CD4-positive, alpha-beta T cell treated with Interleukin-21 for 1 hour (primary cell): Measurements from ENCODE around the gene CACNB2.

ENCODE experiments used
- DNase-seq: peaks from one replicate; pipeline ENCODE4 v3.0.0-alpha.2; 2020

The CACNB2 gene

GRCh38 chr10:18140149-18140956 is at the start of gene CACNB2:
TSS of gene CACNB2 (plus strand) at chr10:18140424.
- DNase-seq, result no peak

DNA sequence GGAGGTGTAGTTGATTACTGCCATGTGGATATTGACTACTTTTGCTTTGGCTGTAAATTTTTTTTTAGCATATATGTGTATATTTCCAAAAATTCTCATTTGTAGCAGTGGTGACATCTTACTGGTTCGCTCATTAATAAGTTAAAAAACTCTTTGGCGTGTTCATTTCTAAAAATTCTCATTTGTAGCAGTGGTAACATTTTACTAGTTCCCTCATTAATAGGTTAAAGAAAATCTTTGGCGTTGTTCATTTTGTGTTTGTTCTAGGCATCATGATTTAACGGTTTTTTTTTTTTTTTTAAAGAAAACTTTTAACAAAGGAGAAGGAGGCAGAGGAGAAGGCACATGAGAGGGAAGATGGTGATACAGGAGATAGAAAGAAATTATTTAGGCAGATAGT is 45.9 kb upstream of the CACNB2 start:
- no peak for DNase-seq

GRCh38 chr10:18094793-18095192 is 45.4 kb upstream of the CACNB2 start:
- no peak for DNase-seq

DNA sequence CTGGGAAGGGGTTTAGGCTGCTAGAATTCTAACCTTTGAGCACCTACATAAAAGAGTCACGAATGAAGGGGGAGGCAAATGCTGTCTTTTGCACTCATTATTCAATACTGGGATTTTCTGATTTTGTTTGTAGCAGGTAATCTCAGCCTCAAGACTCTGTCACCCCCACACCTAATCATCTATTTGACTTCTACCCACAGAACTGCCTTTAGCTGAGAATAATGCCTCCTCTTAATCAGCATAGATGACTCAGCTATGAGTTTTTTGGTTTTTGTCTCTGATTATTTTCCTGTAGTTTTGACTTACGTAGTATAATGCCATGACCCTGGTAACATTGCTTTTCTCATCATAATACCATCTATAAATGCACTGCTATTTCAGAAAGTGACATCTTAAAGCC is 42.7 kb upstream of the CACNB2 start:
- no peak for DNase-seq

DNA sequence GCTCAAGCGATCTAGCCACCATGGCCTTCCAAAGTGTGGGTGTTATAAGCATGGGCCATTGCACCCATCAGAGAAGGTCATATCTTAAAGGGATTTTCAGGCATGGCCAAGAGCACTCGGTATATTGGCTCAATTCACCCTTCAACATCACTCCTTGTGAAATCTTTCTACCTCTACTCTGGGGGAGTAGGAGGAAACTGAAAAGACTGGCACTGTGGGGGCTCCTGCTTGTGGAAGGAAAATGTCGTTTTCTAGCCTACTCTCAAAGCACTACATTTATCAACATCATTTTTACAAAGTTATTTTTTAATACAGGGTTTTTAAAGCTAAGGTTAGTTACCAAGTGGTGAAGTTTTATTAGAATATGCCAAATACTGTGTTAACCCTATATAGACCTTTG is 42.0 kb upstream of the CACNB2 start:
- no peak for DNase-seq

DNA sequence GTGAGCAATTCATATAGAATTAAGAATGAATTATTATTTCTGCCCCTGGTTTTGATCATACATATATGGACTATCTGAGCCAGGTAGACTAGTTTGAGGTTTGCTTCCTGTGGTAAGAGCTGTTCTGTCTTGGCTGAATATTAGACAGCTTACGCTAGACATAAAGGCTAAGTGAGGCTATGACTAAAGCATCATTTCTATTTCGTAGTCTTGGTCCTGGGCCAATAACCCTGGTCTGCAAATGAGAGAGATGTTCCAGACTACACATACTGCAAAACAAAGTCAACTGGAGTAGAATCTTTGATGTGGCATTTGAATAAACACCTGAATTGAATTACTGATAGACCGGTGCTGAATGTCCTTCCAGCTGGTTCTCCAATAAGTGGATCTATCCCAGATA is 40.8 kb upstream of the CACNB2 start:
- DNase-seq, result no peak

- no peak for DNase-seq
These were observed 39.6 kb upstream of the CACNB2 start for GRCh38 chr10:18100669-18101068.

- DNase-seq, result no peak
These were observed 37.8 kb upstream of the CACNB2 start for GRCh38 chr10:18102404-18102803.

DNA sequence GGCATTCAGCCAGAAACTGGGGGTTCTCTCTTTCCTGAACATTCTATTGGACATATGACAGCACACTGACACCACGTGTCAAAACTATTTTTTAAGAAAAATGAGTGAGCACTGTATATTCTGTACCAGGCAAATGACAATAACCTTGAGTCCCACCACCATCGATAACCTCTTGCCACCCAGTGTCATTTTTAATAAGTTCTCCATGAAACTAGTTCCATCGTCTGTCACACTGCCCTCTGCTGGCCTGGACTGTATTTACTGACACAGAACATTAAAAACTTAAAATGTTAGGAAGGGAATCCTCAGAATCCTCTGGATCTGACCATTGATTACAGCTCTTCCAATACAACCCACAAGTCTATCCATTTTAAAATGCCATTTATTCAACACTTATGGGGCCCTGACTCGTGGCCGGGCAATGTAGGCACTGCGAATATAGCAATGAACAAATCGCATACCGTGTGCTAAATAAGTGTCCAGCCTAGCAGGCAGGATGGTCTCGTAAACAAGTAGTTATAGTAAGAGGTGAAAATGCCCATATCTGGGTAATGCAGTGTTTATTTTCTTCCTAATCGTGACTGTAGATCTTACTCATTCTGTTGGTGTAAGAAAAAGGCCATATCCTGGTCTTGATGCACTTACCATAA is 35.9 kb upstream of the CACNB2 start:
- peak; percentile 16 for DNase-seq

GRCh38 chr10:18109341-18109870 is 30.8 kb upstream of the CACNB2 start:
- DNase-seq, result no peak

- DNase-seq, result no peak
These were observed 26.3 kb upstream of the CACNB2 start for GRCh38 chr10:18113881-18114280.

GRCh38 chr10:18117276-18117675 is 22.9 kb upstream of the CACNB2 start:
- DNase-seq, result no peak

DNA sequence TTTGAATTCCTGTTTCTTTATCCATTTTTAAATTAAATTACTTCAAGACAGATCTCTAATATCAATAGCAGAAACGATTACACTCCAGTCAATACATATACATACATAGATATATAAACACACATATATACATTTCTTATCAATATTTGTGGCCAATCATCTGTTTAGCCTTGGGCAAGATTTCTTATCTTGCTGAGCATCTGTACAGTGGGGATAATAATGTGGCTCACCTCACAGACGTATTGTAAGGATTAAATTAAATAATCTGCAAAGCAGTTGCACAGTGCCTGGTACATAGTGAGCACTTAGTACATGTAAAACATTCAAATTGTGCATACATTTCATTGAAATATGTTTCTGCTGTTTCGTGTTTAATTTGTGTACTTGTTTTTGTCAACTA is 17.5 kb upstream of the CACNB2 start:
- no peak for DNase-seq

DNA sequence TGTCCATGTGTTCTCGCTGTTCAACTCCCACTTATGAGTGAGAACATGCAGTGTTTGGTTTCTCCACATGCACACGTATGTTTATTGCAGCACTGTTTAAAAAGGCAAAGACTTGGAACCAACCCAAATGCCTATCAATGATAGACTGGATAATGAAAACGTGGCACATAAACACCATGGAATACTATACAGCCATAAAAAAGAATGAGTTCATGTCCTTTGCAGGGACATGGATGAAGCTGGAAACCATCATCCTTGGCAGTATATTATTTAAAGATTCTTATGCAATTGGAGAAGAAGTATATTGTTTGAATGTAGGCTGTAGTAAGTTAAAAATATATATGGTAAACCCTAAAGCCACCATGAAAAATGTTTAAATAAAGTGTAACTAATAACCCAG is 7.2 kb upstream of the CACNB2 start:
- DNase-seq, result no peak

DNA sequence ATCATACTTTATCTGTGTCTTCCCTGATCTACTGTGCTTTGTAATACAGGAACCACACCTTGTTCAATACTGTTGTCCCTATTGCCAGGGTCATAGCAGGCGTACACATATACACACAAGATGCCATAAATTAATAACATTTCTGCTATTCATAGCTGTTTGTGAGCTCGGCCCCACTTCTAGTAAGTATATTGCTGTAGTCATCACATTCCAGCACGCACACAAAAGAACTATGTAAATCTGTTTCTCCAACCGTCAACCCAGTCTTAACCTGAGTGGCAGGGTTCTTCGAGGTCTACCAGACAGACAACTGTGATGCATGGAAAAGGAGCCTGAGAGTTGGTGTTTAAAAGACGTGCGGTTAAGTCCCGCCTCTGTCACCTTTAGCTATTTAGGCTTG is 5.7 kb upstream of the CACNB2 start:
- DNase-seq, result no peak

DNA sequence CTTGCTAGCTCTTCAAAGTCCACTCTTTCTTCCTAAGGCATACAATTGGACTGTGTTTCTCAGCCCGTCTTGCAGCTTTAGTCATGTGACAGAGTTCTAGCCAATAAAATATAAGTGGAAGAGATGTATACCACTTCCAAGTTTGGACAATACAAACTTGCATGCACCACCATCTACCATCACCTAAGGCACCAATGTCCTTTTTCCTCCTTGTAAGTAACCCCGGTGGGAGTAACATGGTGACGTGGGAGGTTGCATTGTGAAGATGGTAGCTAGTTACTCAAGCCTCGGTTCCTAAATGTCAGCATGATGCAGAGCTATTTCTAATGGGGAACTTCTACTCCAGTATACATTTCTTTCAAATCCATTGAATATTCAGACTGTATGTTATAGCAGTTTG is 5.3 kb upstream of the CACNB2 start:
- DNase-seq, result no peak

DNA sequence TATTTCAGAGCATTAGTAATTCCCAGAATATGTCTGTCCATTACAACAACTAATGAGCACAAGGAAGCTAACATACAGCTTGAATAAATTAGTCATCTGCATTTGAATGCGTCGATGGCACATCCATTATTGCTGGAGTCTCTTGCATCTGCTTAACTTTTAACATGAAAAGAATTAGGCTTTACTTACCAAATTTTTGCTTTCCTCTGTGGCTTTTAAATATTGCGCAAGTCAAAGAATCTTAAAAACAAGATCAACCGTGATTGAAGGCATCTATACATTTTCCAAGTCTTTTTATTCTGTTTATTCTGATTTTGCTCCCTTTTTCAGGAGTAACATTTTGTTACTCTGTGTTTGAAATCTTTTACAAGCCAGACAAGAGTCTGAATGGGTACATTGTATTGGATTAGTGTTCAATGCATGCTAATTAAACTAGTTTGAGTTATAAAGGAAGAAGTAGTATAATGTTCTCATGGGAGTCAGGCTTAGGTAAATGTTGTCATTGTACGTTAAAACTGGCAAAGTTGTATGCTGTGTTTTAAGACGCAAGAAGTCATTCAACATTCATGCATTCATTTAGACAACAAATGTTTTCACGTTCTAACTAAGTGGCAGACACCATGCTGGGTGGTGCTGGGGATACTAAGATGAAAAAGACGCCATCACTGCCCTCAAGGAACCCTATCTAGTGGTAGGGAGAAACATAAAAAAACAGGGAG is 4.0 kb upstream of the CACNB2 start:
- no peak for DNase-seq

DNA sequence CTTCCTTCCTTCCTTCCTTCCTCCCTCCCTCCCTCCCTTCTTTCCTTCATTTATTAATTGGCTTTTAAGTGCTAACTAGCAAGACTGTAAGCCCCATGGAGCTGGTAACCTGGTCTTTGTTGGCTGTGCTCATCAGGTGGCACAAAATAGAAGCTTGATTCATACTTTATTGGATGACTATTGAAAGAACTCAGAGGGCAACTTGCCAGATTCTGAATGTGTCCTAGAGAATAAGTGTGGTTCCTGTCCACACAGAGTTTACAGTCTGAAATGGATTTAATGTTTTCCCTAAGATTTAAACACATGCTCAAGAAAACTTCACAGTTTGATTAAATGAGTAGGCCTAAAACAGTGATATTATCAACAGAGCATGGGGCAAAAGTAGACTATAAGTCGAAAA is 3.1 kb upstream of the CACNB2 start:
- DNase-seq, result no peak

DNA sequence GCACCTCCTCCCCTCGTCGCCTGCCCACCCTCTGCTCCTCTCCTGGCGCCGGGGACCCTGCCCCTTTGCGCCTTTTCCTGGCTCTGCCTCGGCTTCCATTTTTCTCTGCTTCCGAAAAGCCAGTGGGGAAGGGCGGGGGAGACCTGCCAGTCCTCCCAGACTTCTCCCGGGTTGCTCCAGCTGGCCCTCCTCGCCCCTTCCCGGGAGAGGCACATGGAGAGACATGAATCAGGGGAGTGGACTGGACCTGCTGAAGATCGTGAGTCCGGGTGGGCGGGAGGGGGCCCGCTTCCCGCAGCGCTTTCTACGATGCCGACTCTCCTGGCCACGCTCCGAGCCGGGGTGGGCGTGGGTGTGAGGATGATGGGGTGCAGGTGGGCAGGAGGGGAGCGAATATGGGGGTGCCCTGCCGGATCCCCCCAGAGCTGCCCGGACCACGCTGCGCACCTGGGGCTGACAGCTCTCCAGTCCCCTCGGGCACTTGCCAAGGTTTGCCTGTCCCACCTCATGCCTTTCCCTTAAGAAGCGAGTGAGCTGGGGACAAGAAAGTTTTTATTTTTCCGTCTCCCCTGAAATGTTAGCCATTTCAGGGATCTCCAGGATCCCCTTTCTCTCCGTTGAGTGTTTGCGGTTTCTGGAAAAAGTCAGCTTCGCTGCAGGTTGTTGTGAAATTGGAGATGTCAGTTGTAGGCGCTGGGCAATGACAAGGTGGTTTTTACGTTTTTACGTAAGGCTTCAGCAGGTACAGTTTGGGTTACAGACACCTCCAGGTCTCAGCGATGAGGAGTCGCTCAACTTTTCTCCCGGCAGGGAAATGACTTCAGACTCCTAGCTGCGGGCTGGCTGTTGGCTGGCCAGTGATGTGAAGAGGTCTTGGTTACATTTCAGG is 977 bp downstream of the CACNB2 start:
- DNase-seq, result no peak

GRCh38 chr10:18142151-18142550 is 1.9 kb downstream of the CACNB2 start:
- DNase-seq, result no peak

DNA sequence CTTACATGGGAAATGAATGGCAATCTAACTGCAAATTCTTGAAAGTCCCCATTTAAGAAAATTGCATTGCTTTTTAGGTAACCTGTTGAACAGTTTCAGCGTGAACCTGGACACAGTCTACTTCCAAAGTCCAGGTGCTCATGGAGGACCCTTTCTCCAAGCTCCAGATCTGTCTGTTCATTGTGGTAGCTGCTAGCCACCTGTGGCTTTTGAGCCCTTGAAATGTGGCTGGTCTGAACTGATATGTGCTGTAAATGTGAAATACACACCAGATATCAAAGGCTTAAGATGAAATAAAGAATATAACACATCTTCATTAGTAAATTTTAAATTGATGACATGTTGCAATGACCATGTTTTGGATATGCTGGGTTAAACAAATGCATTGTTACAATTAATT is 4.2 kb downstream of the CACNB2 start:
- DNase-seq, result no peak

DNA sequence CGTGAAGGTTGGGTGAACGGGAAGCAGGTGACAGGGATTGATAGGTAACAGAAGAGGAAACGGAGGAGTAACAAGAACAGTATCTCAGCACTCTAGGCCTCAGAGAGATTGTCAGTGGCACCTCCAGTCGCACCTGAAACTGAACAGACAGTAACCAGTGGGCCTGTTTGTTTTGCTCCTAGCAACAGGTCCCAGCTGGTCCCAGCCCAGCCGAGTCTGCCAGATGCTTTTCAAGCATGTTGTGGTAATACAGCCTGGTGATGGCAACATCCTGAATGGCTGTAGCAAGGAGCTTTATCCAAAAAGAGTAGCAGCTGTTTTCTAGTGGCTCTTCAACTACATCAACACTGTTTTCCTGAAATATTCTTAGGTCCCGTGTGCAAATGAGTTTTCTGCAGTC is 4.7 kb downstream of the CACNB2 start:
- DNase-seq, result no peak

- no peak for DNase-seq
These were observed 5.4 kb downstream of the CACNB2 start for GRCh38 chr10:18145652-18146051.
